Measurements from ENCODE around the gene AMZ2. TPM values are rescaled to one million over a fixed set of nuclear protein-coding genes. Genes with fewer than 3 reads are reported as not detected.
"Not testable (repeated sequence)": the region's sequence is repeated elsewhere in the genome, so short reads cannot be mapped to it uniquely, and the experiment has no call there.

AMZ2 gene
- total RNA-seq, 4 donors from 2014 or later, result 35.8 to 47.1 (median 41.5) TPM

- TF ChIP-seq, protein P1, sequence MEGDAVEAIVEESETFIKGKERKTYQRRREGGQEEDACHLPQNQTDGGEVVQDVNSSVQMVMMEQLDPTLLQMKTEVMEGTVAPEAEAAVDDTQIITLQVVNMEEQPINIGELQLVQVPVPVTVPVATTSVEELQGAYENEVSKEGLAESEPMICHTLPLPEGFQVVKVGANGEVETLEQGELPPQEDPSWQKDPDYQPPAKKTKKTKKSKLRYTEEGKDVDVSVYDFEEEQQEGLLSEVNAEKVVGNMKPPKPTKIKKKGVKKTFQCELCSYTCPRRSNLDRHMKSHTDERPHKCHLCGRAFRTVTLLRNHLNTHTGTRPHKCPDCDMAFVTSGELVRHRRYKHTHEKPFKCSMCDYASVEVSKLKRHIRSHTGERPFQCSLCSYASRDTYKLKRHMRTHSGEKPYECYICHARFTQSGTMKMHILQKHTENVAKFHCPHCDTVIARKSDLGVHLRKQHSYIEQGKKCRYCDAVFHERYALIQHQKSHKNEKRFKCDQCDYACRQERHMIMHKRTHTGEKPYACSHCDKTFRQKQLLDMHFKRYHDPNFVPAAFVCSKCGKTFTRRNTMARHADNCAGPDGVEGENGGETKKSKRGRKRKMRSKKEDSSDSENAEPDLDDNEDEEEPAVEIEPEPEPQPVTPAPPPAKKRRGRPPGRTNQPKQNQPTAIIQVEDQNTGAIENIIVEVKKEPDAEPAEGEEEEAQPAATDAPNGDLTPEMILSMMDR (IDR thresholded peaks at IDR 0.05), result no peak
- no peak for TF ChIP-seq POLR2AphosphoS5 (IDR thresholded peaks at IDR 0.05)
- TF ChIP-seq POLR2A (IDR thresholded peaks at IDR 0.05), result no peak
- TF ChIP-seq EP300 (IDR thresholded peaks at IDR 0.05), result no peak
- Histone ChIP-seq H3K4me3 (no peak overlapping the region), H3K36me3 (no peaks in the 10 kb centered on the region), H3K4me1 (no peaks in the 10 kb centered on the region), H3K9me3 (no peaks in the 10 kb centered on the region), H3K27me3 (no peaks in the 10 kb centered on the region), H3K27ac (no peak overlapping the region)
- 89% methylated on average over 8 of the region's 8 CpGs for WGBS
- no peak for DNase-seq (ENCODE audit: low spot score in 2 of 2)
Observed at GRCh38 chr17:68222606-68223005, 25.2 kb upstream of the AMZ2 start.

GRCh38 chr17:68225055-68225454 is 22.8 kb upstream of the AMZ2 start:
- not testable (repeated sequence) for H3K9me3 ChIP-seq; H3K4me3 ChIP-seq; H3K36me3 ChIP-seq; H3K27me3 ChIP-seq; H3K4me1 ChIP-seq; H3K27ac ChIP-seq; DNase-seq (ENCODE audit: low spot score in 2 of 2)
- WGBS, result 77% methylated on average over 4 of the region's 4 CpGs

- 86% methylated on average over 9 of the region's 9 CpGs for WGBS
- H3K27ac ChIP-seq, H3K9me3 ChIP-seq: not testable (repeated sequence)
Observed at GRCh38 chr17:68228039-68228680, 19.7 kb upstream of the AMZ2 start.

GRCh38 chr17:68228817-68229570 is 18.8 kb upstream of the AMZ2 start:
- H3K27ac ChIP-seq, result no peak overlapping the region
- no peaks in the 10 kb centered on the region for H3K9me3 ChIP-seq
- no peaks in the 10 kb centered on the region for H3K36me3 ChIP-seq
- no peak overlapping the region for H3K4me3 ChIP-seq
- H3K4me1 ChIP-seq, result peaks cover 9% of the 10 kb centered on the region
- 45% methylated on average over 14 of the region's 17 CpGs for WGBS
- H3K27me3 ChIP-seq, result no peaks in the 10 kb centered on the region
- DNase-seq (ENCODE audit: low spot score in 2 of 2), result no peak
- no peak for TF ChIP-seq POLR2AphosphoS5 (IDR thresholded peaks at IDR 0.05)
- no peak for TF ChIP-seq POLR2A (IDR thresholded peaks at IDR 0.05)
- TF ChIP-seq, protein P1 (IDR thresholded peaks at IDR 0.05), result no peak
- no peak for TF ChIP-seq EP300 (IDR thresholded peaks at IDR 0.05)

More at GRCh38 chr17:68228039-68228680, 19.7 kb upstream of the AMZ2 start:
- not testable (repeated sequence) for H3K27me3 ChIP-seq; DNase-seq (ENCODE audit: low spot score in 2 of 2); H3K4me3 ChIP-seq; H3K4me1 ChIP-seq; H3K36me3 ChIP-seq

GRCh38 chr17:68229619-68230018 is 18.2 kb upstream of the AMZ2 start:
- TF ChIP-seq, protein P1 (IDR thresholded peaks at IDR 0.05), result no peak
- TF ChIP-seq EP300 (IDR thresholded peaks at IDR 0.05), result no peak
- no peak for TF ChIP-seq POLR2A (IDR thresholded peaks at IDR 0.05)
- TF ChIP-seq POLR2AphosphoS5 (IDR thresholded peaks at IDR 0.05), result no peak
- no peaks in the 10 kb centered on the region for H3K36me3 ChIP-seq
- no peak overlapping the region for H3K27ac ChIP-seq
- WGBS, result 92% methylated on average over 8 of the region's 8 CpGs
- H3K4me3 ChIP-seq, result no peak overlapping the region
- no peak for DNase-seq (ENCODE audit: low spot score in 2 of 2)
- H3K27me3 ChIP-seq, result no peaks in the 10 kb centered on the region
- H3K9me3 ChIP-seq, result no peaks in the 10 kb centered on the region
- peaks cover 9% of the 10 kb centered on the region for H3K4me1 ChIP-seq

GRCh38 chr17:68231131-68231530 is 16.7 kb upstream of the AMZ2 start:
- not testable (repeated sequence) for DNase-seq (ENCODE audit: low spot score in 2 of 2); H3K27me3 ChIP-seq; H3K9me3 ChIP-seq; H3K36me3 ChIP-seq; H3K4me3 ChIP-seq; H3K27ac ChIP-seq
- WGBS, result 94% methylated on average over 4 of the region's 4 CpGs
- H3K4me1 ChIP-seq, result peaks cover 14% of the 10 kb centered on the region

All from suprapubic skin (tissue), 4 donors.